Nephron (organoid): ENCODE results near the gene GSAP.

Experiments used
- H3K27ac Mint-ChIP-seq, 3 experiments: 2 replicates each; pipeline ENCODE4 v1.8.0; 2020; ENCODE audit warnings: mixed read lengths in 3 of 3, mild to moderate bottlenecking in 2 of 3, moderate library complexity in 1 of 3
- H3K27me3 Mint-ChIP-seq: 2 replicates; pipeline ENCODE4 v1.8.0; 2021; ENCODE audit warnings: low read depth, mild to moderate bottlenecking, moderate library complexity, mixed read lengths
- H3K36me3 Mint-ChIP-seq: 2 replicates; pipeline ENCODE4 v1.8.0; 2020; ENCODE audit warnings: low read depth, mixed read lengths
- H3K4me1 Mint-ChIP-seq: 2 replicates; pipeline ENCODE4 v1.8.0; 2020; ENCODE audit warnings: mixed read lengths
- H3K4me3 Mint-ChIP-seq, 3 experiments: 2 replicates each; pipeline ENCODE4 v1.8.0; 2020; ENCODE audit warnings: mild to moderate bottlenecking in 3 of 3, mixed read lengths in 3 of 3, moderate library complexity in 2 of 3
- H3K9me3 Mint-ChIP-seq: 2 replicates; pipeline ENCODE4 v1.8.0; 2020; ENCODE audit warnings: mixed read lengths
- TF ChIP-seq, protein P1 (sequence below), 3 experiments: fragments of 200-600 bp; sonication (generic); IDR thresholded peaks; one replicate each; pipeline ENCODE4 v1.5.0; 2021; ENCODE audit warnings: antibody characterized with exemption in 3 of 3; ENCODE audit not compliant: unreplicated experiment in 3 of 3

Gene GSAP

DNA sequence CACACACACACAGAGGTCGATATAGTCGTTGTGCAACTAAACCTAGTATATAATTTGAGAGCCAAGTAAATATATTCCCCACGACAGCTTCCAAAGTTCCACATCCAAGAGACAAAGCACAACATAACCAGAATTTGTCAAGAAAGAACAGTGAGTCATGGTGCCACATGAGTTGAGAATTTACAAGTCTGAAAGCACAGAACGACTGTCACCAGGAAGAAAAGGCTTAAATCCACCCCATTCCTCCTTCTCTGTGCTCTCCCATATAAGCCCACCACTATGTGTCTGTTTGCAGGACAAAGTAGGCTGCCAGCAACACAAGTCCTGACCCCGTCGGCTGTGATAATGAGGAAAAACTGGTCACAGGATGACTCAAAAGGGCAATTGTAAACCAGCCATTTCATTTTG, 32.8 kb downstream of the GSAP start:
- no peak overlapping the region for H3K27ac Mint-ChIP-seq
- peaks cover 4% of the 10 kb centered on the region for H3K27me3 Mint-ChIP-seq
- H3K4me3 Mint-ChIP-seq: no peak overlapping the region
- H3K36me3 Mint-ChIP-seq: no peaks in the 10 kb centered on the region
- TF ChIP-seq, protein P1, sequence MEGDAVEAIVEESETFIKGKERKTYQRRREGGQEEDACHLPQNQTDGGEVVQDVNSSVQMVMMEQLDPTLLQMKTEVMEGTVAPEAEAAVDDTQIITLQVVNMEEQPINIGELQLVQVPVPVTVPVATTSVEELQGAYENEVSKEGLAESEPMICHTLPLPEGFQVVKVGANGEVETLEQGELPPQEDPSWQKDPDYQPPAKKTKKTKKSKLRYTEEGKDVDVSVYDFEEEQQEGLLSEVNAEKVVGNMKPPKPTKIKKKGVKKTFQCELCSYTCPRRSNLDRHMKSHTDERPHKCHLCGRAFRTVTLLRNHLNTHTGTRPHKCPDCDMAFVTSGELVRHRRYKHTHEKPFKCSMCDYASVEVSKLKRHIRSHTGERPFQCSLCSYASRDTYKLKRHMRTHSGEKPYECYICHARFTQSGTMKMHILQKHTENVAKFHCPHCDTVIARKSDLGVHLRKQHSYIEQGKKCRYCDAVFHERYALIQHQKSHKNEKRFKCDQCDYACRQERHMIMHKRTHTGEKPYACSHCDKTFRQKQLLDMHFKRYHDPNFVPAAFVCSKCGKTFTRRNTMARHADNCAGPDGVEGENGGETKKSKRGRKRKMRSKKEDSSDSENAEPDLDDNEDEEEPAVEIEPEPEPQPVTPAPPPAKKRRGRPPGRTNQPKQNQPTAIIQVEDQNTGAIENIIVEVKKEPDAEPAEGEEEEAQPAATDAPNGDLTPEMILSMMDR (IDR thresholded peaks at IDR 0.05; ENCODE audit: unreplicated experiment in 3 of 3): no peak
- H3K4me1 Mint-ChIP-seq: peaks cover 6% of the 10 kb centered on the region
- H3K9me3 Mint-ChIP-seq: no peaks in the 10 kb centered on the region

DNA sequence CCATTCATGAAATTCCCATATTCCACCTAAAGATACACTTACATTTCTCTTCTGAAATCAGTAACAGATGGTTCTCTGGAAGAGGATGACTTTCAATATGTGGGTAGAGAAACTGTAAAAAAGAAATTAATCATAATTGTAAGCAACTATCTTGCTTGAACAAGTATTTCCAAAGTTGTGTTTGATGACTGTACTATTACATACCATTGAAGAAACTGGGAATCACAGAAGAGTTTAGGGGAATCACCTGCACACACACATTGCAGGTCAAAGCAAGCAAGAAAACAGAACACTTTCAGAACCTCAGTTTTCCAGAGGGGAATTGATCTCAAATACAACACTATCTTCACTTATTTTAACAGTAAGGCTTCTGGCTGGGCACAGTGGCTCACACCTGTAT, 33.6 kb downstream of the GSAP start:
- no peaks in the 10 kb centered on the region for H3K36me3 Mint-ChIP-seq
- TF ChIP-seq, protein P1 (IDR thresholded peaks at IDR 0.05; ENCODE audit: unreplicated experiment in 3 of 3): no peak
- H3K9me3 Mint-ChIP-seq: no peaks in the 10 kb centered on the region
- no peak overlapping the region for H3K4me3 Mint-ChIP-seq
- H3K27me3 Mint-ChIP-seq: peaks cover 4% of the 10 kb centered on the region
- peaks cover 6% of the 10 kb centered on the region for H3K4me1 Mint-ChIP-seq
- H3K27ac Mint-ChIP-seq: no peak overlapping the region

DNA sequence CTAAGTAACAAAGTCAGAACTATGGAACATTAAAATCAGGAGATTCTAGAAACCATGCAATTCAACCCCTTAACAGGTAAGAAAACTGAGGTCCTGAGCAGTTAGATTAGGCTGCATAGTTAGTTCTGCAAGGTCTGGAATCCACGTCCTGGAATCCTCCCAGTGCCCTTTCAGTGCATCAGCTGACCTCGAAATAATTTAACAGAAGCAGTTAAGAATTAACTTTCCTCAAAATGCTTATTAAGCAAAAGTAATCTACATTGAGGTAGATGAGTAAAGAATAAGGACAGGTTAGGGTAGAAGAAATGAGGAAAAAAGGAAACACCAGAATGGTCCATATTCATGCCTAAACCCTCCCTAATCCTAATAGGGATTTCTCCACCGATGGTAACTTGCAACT, 37.6 kb downstream of the GSAP start:
- H3K9me3 Mint-ChIP-seq: no peaks in the 10 kb centered on the region
- H3K27ac Mint-ChIP-seq: no peak overlapping the region
- H3K4me3 Mint-ChIP-seq: no peak overlapping the region
- no peaks in the 10 kb centered on the region for H3K36me3 Mint-ChIP-seq
- no peaks in the 10 kb centered on the region for H3K4me1 Mint-ChIP-seq
- peaks cover 4% of the 10 kb centered on the region for H3K27me3 Mint-ChIP-seq
- TF ChIP-seq, protein P1 (IDR thresholded peaks at IDR 0.05; ENCODE audit: unreplicated experiment in 3 of 3): no peak

DNA sequence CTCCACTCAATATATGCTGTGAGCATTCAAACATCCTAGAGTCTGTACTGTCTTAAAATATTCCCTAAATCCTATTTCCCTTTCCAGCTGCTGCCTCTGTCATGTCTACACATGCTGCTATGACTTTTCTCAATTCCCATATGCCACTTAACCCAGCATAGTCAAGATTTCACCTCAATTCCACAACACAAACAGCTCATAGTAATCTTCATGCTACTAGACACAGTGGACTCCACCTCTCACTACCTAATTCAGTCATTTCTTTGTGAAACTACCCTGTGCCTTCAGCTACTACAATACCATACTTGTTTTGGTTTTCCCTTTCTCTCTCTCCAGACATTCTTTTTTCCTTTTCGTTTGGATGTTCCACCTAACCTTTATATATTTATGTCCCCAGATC, 45.5 kb downstream of the GSAP start:
- Mint-ChIP-seq H3K4me3 (no peak overlapping the region), H3K27ac (no peak overlapping the region), H3K27me3 (no peaks in the 10 kb centered on the region), H3K4me1 (no peaks in the 10 kb centered on the region), H3K36me3 (no peaks in the 10 kb centered on the region), H3K9me3 (peaks cover 7% of the 10 kb centered on the region)
- TF ChIP-seq, protein P1 (IDR thresholded peaks at IDR 0.05; ENCODE audit: unreplicated experiment in 3 of 3): no peak

DNA sequence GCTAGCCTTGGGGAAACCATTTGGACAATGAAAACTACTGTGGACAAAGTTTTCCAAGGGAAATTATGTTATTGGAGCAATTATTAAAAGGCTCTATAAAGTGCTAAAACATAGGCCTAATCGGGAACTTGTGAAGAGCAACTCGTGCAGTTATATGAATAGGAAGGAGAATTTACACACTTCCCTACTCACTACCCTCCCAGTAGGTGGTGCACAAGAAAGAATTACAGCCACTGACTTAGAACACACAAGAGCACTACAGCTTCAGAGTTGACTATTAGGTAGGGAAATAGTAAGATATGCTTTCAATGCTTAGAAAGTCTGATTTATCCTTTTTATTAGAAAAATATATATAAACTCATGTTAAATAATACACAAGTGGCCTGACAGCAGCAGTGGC, 47.2 kb downstream of the GSAP start:
- TF ChIP-seq, protein P1 (IDR thresholded peaks at IDR 0.05; ENCODE audit: unreplicated experiment in 3 of 3): no peak
- no peaks in the 10 kb centered on the region for H3K4me1 Mint-ChIP-seq
- no peak overlapping the region for H3K4me3 Mint-ChIP-seq
- no peaks in the 10 kb centered on the region for H3K36me3 Mint-ChIP-seq
- H3K27me3 Mint-ChIP-seq: no peaks in the 10 kb centered on the region
- peaks cover 7% of the 10 kb centered on the region for H3K9me3 Mint-ChIP-seq
- no peak overlapping the region for H3K27ac Mint-ChIP-seq

DNA sequence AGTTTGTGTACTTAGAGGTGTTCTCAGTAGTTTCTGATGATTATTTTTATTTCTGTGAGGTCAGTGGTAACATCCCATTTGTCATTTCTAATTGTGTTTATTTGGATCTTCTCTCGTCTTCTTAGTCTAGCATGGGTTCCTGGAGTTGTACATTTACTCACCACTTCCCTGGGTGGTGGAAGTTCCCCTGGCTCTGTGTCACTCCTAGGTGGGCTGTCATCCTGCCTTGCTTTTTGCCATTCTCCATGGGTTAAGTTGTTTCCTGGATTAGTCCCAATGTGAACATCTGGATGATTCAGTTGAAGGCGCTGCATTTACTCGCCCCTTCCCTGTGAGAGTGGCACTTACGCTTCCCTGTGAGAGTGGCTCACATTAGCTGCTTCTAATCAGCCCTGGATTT, 48.2 kb downstream of the GSAP start:
- H3K4me1 Mint-ChIP-seq: no peaks in the 10 kb centered on the region
- no peak overlapping the region for H3K4me3 Mint-ChIP-seq
- H3K36me3 Mint-ChIP-seq: no peaks in the 10 kb centered on the region
- no peak overlapping the region for H3K27ac Mint-ChIP-seq
- H3K27me3 Mint-ChIP-seq: no peaks in the 10 kb centered on the region
- TF ChIP-seq, protein P1 (IDR thresholded peaks at IDR 0.05; ENCODE audit: unreplicated experiment in 3 of 3): no peak
- H3K9me3 Mint-ChIP-seq: peaks cover 7% of the 10 kb centered on the region
